GM12874 (cell line): ENCODE measurements around the gene CEBPA.

ENCODE experiments used
- TF ChIP-seq, protein P1 (sequence below): IDR thresholded peaks from 2 replicates; pipeline ENCODE4 v1.5.1; 2011; ENCODE audit warnings: low read depth, mild to moderate bottlenecking, control low read depth, low read length, moderate library complexity; ENCODE audit not compliant: insufficient read depth

CEBPA gene

DNA sequence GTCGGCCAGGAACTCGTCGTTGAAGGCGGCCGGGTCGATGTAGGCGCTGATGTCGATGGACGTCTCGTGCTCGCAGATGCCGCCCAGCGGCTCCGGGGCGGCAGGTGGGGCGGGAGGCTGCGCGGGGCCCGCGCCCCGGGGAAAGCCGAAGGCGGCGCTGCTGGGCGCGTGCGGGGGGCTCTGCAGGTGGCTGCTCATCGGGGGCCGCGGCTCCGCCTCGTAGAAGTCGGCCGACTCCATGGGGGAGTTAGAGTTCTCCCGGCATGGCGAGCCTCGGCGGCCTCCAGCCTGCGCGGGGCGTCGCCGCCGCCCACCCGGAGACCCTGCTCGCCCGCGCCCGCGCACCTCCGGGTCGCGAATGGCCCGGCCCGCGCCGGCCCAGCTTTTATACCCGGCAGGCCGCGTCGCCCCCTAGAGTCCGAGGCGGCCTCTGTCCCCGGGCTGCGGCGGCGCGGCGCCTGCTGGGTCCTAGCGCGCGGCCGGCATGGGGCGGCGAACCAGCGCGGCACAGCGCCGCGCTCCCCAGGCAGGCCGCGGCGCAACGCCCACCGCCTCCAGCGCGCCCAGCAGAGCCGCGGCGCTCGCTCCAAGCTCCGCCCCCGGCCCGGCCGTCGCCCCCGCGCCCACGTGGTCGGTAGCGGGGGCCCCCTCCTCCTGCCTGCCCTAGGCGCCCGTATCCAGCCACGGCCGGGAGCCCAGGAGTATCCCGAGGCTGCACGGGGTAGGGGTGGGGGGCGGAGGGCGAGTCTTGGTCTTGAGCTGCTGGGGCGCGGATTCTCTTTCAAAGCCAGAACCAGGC lies at the start of gene CEBPA:
Gene CEBPA (minus strand): TSS at position 360 of the 799 bp plus-strand sequence. CDS start 120 bp downstream, at position 240.
- TF ChIP-seq, protein P1, sequence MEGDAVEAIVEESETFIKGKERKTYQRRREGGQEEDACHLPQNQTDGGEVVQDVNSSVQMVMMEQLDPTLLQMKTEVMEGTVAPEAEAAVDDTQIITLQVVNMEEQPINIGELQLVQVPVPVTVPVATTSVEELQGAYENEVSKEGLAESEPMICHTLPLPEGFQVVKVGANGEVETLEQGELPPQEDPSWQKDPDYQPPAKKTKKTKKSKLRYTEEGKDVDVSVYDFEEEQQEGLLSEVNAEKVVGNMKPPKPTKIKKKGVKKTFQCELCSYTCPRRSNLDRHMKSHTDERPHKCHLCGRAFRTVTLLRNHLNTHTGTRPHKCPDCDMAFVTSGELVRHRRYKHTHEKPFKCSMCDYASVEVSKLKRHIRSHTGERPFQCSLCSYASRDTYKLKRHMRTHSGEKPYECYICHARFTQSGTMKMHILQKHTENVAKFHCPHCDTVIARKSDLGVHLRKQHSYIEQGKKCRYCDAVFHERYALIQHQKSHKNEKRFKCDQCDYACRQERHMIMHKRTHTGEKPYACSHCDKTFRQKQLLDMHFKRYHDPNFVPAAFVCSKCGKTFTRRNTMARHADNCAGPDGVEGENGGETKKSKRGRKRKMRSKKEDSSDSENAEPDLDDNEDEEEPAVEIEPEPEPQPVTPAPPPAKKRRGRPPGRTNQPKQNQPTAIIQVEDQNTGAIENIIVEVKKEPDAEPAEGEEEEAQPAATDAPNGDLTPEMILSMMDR: peak; percentile 30; the same call in 1 of the 2 replicates

DNA sequence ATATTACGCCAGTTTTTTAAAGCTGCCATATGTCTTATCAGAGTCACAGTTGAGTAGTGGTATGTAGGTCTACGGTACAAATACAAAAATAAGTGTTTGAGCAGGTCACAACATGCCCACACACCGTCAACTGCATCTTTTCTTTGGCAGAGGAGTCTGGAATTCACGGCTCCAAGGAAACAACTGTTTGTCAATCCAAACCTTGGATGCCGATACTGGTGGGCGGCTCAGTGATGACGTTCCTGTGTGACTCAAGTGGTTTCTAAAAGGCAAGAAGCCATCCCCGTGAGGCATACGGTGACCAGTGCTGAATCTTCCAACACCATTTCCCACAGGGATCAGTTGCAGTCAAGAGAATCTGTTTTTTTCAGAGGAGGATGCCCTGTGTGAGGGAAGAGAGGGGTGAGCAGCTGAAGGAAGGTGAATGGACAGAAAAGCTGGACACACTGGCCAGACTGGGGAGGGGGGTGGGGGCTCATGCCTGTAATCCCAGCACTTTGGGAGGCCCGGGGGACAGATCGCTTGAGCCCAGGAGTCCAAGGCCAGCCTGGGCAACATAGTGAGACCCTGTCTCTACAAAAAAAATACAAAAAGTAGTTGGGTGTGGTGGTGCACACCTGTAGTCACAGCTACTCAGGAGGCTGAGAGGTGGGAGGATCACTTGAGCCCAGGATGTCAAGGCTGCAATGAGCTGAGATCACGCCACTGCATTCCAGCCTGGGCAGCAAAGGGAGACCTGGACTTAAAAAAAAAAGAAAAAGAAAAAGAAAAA lies 48.4 kb upstream of the CEBPA start:
- TF ChIP-seq, protein P1: no peak

DNA sequence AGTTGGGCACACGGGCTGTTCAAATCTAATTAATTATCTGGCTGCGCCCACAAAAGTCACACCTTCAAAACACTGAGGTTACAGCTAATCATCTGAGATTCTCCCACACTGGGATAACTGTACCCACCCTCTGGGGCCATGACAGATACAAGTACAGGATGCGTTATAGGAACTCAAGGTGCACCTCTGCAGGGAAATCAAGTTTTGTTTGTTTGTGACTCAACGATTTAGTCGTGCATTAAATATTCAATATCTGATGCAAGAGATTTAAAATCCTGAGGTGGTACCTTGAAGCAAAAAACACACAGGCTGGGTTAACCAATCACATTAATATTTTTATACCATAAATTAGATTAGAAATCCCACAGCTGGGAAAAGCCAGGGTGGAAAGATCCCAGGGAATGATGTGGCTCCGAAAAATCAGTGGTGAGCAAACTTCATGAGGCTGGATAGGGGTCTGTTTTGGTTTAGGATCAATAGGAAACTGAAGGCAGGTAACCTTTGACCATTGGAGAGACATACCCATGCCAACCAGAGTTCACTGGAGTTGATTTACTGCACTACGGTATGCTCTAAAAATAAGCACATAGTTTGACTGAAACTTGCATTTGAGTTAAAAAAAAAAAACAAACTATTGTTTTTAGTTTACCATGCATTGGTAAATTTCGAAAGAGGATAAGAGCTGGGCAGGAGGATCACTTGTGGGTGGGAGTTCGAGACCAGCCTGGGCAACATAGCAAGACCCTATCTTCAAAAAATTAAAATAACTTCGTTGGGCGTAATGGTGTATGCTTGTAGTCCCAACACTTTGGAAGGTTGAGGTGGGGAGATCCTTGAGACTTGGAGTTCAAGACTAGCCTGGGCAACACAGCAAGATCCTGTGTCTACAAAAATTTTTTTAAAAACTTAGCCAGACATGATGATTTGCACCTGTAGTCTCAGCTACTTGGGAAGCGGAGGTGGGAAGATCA lies 47.3 kb upstream of the CEBPA start:
- TF ChIP-seq, protein P1: no peak

DNA sequence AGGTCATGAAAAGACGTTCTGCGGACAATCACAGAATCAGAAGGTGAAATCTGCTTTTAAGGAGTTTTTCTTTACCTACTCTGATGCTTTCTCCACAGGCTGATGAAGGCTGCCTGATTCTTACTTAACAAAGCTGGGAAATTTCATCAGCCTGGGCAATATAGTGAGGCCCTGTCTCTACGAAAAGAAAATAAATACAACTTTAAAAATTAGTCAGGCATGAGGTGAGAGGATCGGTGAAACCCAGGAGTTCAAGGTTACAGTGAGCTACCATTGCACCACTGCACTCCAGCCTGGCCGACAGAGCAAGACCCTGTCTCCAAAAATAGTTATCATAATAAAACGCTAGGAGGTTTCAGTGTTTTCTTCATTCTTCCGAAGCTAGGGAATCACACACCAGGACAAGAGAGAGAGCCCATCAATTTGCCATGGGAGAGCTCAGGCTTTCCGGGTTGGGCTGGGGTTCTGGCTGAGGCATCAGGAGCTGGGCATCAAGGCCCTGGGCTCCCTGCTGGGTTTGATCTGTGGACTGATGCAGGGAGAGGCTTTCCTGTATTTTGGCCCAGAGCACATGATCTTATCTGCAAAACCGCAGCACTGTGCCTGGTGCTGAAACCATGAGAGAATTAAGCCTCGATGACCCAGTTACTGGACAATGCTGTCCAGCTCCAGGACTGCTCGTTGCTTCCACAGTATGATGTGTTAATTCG lies 46.1 kb upstream of the CEBPA start:
- TF ChIP-seq, protein P1: no peak

DNA sequence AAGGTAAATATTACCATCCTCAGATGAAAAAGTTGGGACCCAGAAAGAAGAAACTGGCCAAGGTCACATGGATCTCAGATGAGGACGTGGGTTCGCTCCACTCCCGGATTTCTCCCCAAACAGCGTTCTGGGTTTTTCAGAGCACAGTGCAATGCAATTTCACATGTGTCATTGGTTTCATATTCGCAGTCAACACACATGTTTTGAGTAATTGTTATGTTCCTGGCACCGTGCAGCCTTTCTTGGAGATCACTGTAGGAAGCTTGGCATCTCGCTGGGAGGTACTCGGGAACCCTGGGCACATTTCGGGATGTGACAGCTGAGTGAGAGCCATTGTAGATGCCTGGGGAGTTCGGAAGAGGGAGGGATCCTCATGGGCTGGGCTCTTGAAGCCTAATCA lies 45.0 kb upstream of the CEBPA start:
- TF ChIP-seq, protein P1: no peak

DNA sequence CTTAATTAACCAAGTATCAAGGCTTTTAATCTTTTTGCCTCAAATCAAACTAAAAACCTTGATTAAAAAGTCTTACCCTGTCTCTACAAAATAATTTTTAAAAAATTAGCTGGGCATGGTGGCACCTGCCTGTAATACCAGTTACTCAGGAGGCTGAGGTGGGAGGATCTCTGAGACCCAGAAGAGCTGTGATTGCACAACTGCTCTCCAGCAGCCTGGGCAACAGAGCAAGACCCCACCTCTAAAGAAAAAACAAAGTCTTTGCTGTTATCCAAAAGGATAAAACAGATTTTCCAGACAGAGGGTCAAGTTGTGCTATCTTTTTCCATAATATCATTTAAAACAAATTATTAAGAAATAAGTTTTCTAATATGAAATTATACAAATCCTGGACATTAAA lies 44.3 kb upstream of the CEBPA start:
- TF ChIP-seq, protein P1: no peak
